ENCODE data around the gene DMD. TPM values are rescaled to one million over a fixed set of nuclear protein-coding genes. Genes with fewer than 3 reads are reported as not detected.

The DMD gene
- total RNA-seq, 2 donors from 2014 or later, result 0.43 to 2.0 TPM

GRCh38 chrX:31820430-31821210 is 1390.7 kb downstream of the DMD start:
- ATAC-seq (no peak), DNase-seq (ENCODE audit: low spot score in 2 of 2) (no peak)
- H3K9me3 Mint-ChIP-seq, result peaks cover 0 to 9% of the 10 kb centered on the region in 2 donors
- H3K36me3 Mint-ChIP-seq, result no peaks in the 10 kb centered on the region
- H3K27ac Mint-ChIP-seq, result no peak overlapping the region

GRCh38 chrX:31819455-31819854 is 1391.9 kb downstream of the DMD start:
- no peak overlapping the region for H3K27ac Mint-ChIP-seq

GRCh38 chrX:31811106-31811505 is 1400.2 kb downstream of the DMD start:
- Mint-ChIP-seq H3K27ac (no peak overlapping the region), H3K9me3 (peaks cover 0 to 3% of the 10 kb centered on the region in 2 donors), H3K36me3 (no peaks in the 10 kb centered on the region)
- no peak for DNase-seq (ENCODE audit: low spot score in 2 of 2)
- no peak for ATAC-seq

More at GRCh38 chrX:31819455-31819854, 1391.9 kb downstream of the DMD start:
- DNase-seq (ENCODE audit: low spot score in 2 of 2) (no peak), ATAC-seq (no peak)
- no peaks in the 10 kb centered on the region for H3K36me3 Mint-ChIP-seq
- H3K9me3 Mint-ChIP-seq, result peaks cover 0 to 9% of the 10 kb centered on the region in 2 donors

GRCh38 chrX:31808357-31808756 is 1403.0 kb downstream of the DMD start:
- no peak for ATAC-seq
- H3K36me3 Mint-ChIP-seq, result no peaks in the 10 kb centered on the region

GRCh38 chrX:31807165-31807564 is 1404.2 kb downstream of the DMD start:
- DNase-seq (ENCODE audit: low spot score in 2 of 2), result no peak
- no peak for ATAC-seq
- H3K36me3 Mint-ChIP-seq, result no peaks in the 10 kb centered on the region
- H3K27ac Mint-ChIP-seq, result no peak overlapping the region
- H3K9me3 Mint-ChIP-seq, result peaks cover 10 to 13% of the 10 kb centered on the region in 2 donors

More at GRCh38 chrX:31808357-31808756, 1403.0 kb downstream of the DMD start:
- no peak overlapping the region for H3K27ac Mint-ChIP-seq
- H3K9me3 Mint-ChIP-seq, result peaks cover 10 to 13% of the 10 kb centered on the region in 2 donors
- DNase-seq (ENCODE audit: low spot score in 2 of 2), result no peak

GRCh38 chrX:31805781-31806180 is 1405.6 kb downstream of the DMD start:
- Mint-ChIP-seq H3K36me3 (no peaks in the 10 kb centered on the region), H3K27ac (no peak overlapping the region), H3K9me3 (peaks cover 10 to 13% of the 10 kb centered on the region in 2 donors)
- no peak for ATAC-seq
- DNase-seq (ENCODE audit: low spot score in 2 of 2), result no peak

GRCh38 chrX:31800219-31800618 is 1411.1 kb downstream of the DMD start:
- H3K9me3 Mint-ChIP-seq, result peaks cover 9 to 10% of the 10 kb centered on the region in 2 donors
- no peak overlapping the region for H3K27ac Mint-ChIP-seq
- no peaks in the 10 kb centered on the region for H3K36me3 Mint-ChIP-seq
- ATAC-seq (no peak), DNase-seq (ENCODE audit: low spot score in 2 of 2) (no peak)

GRCh38 chrX:31796624-31797023 is 1414.7 kb downstream of the DMD start:
- H3K36me3 Mint-ChIP-seq, result no peaks in the 10 kb centered on the region
- H3K27ac Mint-ChIP-seq, result no peak overlapping the region
- no peak for DNase-seq (ENCODE audit: low spot score in 2 of 2)
- H3K9me3 Mint-ChIP-seq, result no peaks in the 10 kb centered on the region
- no peak for ATAC-seq

- Mint-ChIP-seq H3K36me3 (no peaks in the 10 kb centered on the region), H3K27ac (no peak overlapping the region), H3K9me3 (peaks cover 0 to 7% of the 10 kb centered on the region in 2 donors)
- ATAC-seq (no peak), DNase-seq (ENCODE audit: low spot score in 2 of 2) (no peak)
These were observed 1463.9 kb downstream of the DMD start for GRCh38 chrX:31747411-31747810.

GRCh38 chrX:31743004-31743403 is 1468.3 kb downstream of the DMD start:
- H3K36me3 Mint-ChIP-seq, result no peaks in the 10 kb centered on the region
- peaks cover 0 to 9% of the 10 kb centered on the region in 2 donors for H3K9me3 Mint-ChIP-seq
- H3K27ac Mint-ChIP-seq, result no peak overlapping the region
- DNase-seq (ENCODE audit: low spot score in 2 of 2) (no peak), ATAC-seq (no peak)

- ATAC-seq (no peak), DNase-seq (ENCODE audit: low spot score in 2 of 2) (no peak)
- no peaks in the 10 kb centered on the region for H3K36me3 Mint-ChIP-seq
- H3K27ac Mint-ChIP-seq, result no peak overlapping the region
- H3K9me3 Mint-ChIP-seq, result no peaks in the 10 kb centered on the region
These were observed 1493.9 kb downstream of the DMD start for GRCh38 chrX:31717474-31717873.

- no peaks in the 10 kb centered on the region for H3K36me3 Mint-ChIP-seq
- no peaks in the 10 kb centered on the region for H3K9me3 Mint-ChIP-seq
- no peak for DNase-seq (ENCODE audit: low spot score in 2 of 2)
- H3K27ac Mint-ChIP-seq, result no peak overlapping the region
- no peak for ATAC-seq
These were observed 1495.7 kb downstream of the DMD start for GRCh38 chrX:31715675-31716074.

GRCh38 chrX:31714797-31715196 is 1496.6 kb downstream of the DMD start:
- no peak for DNase-seq (ENCODE audit: low spot score in 2 of 2)
- no peaks in the 10 kb centered on the region for H3K36me3 Mint-ChIP-seq
- no peak overlapping the region for H3K27ac Mint-ChIP-seq
- ATAC-seq, result no peak
- no peaks in the 10 kb centered on the region for H3K9me3 Mint-ChIP-seq

GRCh38 chrX:31713120-31713519 is 1498.2 kb downstream of the DMD start:
- ATAC-seq (no peak), DNase-seq (ENCODE audit: low spot score in 2 of 2) (no peak)
- Mint-ChIP-seq H3K36me3 (no peaks in the 10 kb centered on the region), H3K9me3 (no peaks in the 10 kb centered on the region), H3K27ac (no peak overlapping the region)

GRCh38 chrX:31711166-31711565 is 1500.2 kb downstream of the DMD start:
- Mint-ChIP-seq H3K9me3 (no peaks in the 10 kb centered on the region), H3K36me3 (no peaks in the 10 kb centered on the region), H3K27ac (no peak overlapping the region)
- DNase-seq (ENCODE audit: low spot score in 2 of 2), result no peak
- no peak for ATAC-seq

GRCh38 chrX:31708116-31708515 is 1503.2 kb downstream of the DMD start:
- no peaks in the 10 kb centered on the region for H3K36me3 Mint-ChIP-seq
- peaks cover 0 to 4% of the 10 kb centered on the region in 2 donors for H3K9me3 Mint-ChIP-seq
- no peak overlapping the region for H3K27ac Mint-ChIP-seq
- DNase-seq (ENCODE audit: low spot score in 2 of 2) (no peak), ATAC-seq (no peak)

GRCh38 chrX:31706466-31706865 is 1504.9 kb downstream of the DMD start:
- no peak for ATAC-seq
- no peak for DNase-seq (ENCODE audit: low spot score in 2 of 2)
- Mint-ChIP-seq H3K9me3 (peaks cover 0 to 5% of the 10 kb centered on the region in 2 donors), H3K36me3 (no peaks in the 10 kb centered on the region), H3K27ac (no peak overlapping the region)

- ATAC-seq, result no peak
- H3K36me3 Mint-ChIP-seq, result no peaks in the 10 kb centered on the region
- no peak overlapping the region for H3K27ac Mint-ChIP-seq
- peaks cover 0 to 5% of the 10 kb centered on the region in 2 donors for H3K9me3 Mint-ChIP-seq
- no peak for DNase-seq (ENCODE audit: low spot score in 2 of 2)
These were observed 1505.5 kb downstream of the DMD start for GRCh38 chrX:31705816-31706215.
